Right atrium auricular region (tissue), 2 donors: ENCODE data around the gene SLC22A13. TPM values are rescaled to one million over a fixed set of nuclear protein-coding genes. Genes with fewer than 3 reads are reported as not detected.

Experiments used
- DNase-seq: peaks from one replicate; pipeline ENCODE4 v3.0.0-alpha.2; 2019; ENCODE audit warnings: low spot score
- H3K27ac ChIP-seq, 2 donors: fragments of 200-600 bp; sonication (generic); 1 replicate in 1 of 2; 2 replicates in 1 of 2; pipeline ENCODE4 v1.5.1; 2016 to 2019
- H3K27me3 ChIP-seq, 2 donors: fragments of 200-600 bp; sonication (generic); one replicate each; pipeline versions ENCODE4 v1.5.1 to v1.6.0; 2017 to 2019
- H3K36me3 ChIP-seq: fragments of 200-600 bp; sonication (generic); one replicate; pipeline ENCODE4 v1.5.1; 2016
- H3K4me1 ChIP-seq, 2 donors: fragments of 200-600 bp; sonication (generic); one replicate each; pipeline versions ENCODE4 v1.5.1 to v1.6.0; 2017 to 2019
- H3K4me3 ChIP-seq, 2 donors: fragments of 200-600 bp; sonication (generic); 1 replicate in 1 of 2; 2 replicates in 1 of 2; pipeline ENCODE4 v1.5.1; 2017 to 2019; ENCODE audit warnings: mild to moderate bottlenecking in 1 of 2, moderate library complexity in 1 of 2
- H3K9me3 ChIP-seq, 2 donors: fragments of 200-600 bp; sonication (generic); one replicate each; pipeline ENCODE4 v1.5.1; 2019
- CTCF ChIP-seq, 2 donors: fragments of 200-600 bp; sonication (generic); IDR thresholded peaks; one replicate each; pipeline ENCODE4 v1.5.1; 2019; ENCODE audit warnings: antibody characterized with exemption in 2 of 2
- total RNA-seq, 2 donors: library from RNA; depleted of rRNA; stranded (reverse); fragments of >200 nt; gene quantifications; one replicate each; pipeline ENCODE4 v1.1.0, GENCODE V29; 2016

SLC22A13 gene
- total RNA-seq, 2 donors from 2014 or later = not detected

- Histone ChIP-seq H3K9me3 (no peaks in the 10 kb centered on the region), H3K4me3 (no peak overlapping the region), H3K27me3 (no peaks in the 10 kb centered on the region), H3K4me1 (no peaks in the 10 kb centered on the region), H3K36me3 (no peaks in the 10 kb centered on the region), H3K27ac (no peak overlapping the region)
- DNase-seq = no peak
- no peak for TF ChIP-seq CTCF (IDR thresholded peaks at IDR 0.05)
These were observed 10.0 kb downstream of the SLC22A13 start for GRCh38 chr3:38275658-38276057.

- Histone ChIP-seq H3K27ac (no peak overlapping the region), H3K27me3 (no peaks in the 10 kb centered on the region), H3K36me3 (no peaks in the 10 kb centered on the region), H3K9me3 (no peaks in the 10 kb centered on the region), H3K4me3 (no peak overlapping the region), H3K4me1 (no peaks in the 10 kb centered on the region)
- no peak for TF ChIP-seq CTCF (IDR thresholded peaks at IDR 0.05)
- DNase-seq = no peak
These were observed 10.7 kb downstream of the SLC22A13 start for GRCh38 chr3:38276081-38276916.

- no peaks in the 10 kb centered on the region for H3K9me3 ChIP-seq
- no peaks in the 10 kb centered on the region for H3K4me1 ChIP-seq
- no peak overlapping the region for H3K27ac ChIP-seq
- no peak for TF ChIP-seq CTCF (IDR thresholded peaks at IDR 0.05)
- DNase-seq = no peak
- no peaks in the 10 kb centered on the region for H3K36me3 ChIP-seq
- H3K27me3 ChIP-seq = no peaks in the 10 kb centered on the region
- no peak overlapping the region for H3K4me3 ChIP-seq
These were observed 11.5 kb downstream of the SLC22A13 start for GRCh38 chr3:38276917-38277630.

GRCh38 chr3:38278841-38279240 lies 13.2 kb downstream of the SLC22A13 start:
- Histone ChIP-seq H3K9me3 (no peaks in the 10 kb centered on the region), H3K4me1 (no peaks in the 10 kb centered on the region), H3K4me3 (no peak overlapping the region), H3K27me3 (no peaks in the 10 kb centered on the region), H3K36me3 (no peaks in the 10 kb centered on the region), H3K27ac (no peak overlapping the region)
- TF ChIP-seq CTCF (IDR thresholded peaks at IDR 0.05) = no peak
- no peak for DNase-seq

GRCh38 chr3:38281895-38282686 lies 16.5 kb downstream of the SLC22A13 start, which contains the start of gene SLC22A14:
Gene SLC22A14, plus strand, starts transcription at chr3:38282294. Its CDS starts 23,733 bp downstream, at chr3:38306027.
- Histone ChIP-seq H3K27ac (no peak within 1 kb of the TSS), H3K36me3 (no peaks in the 10 kb centered on the region), H3K27me3 (no peaks in the 10 kb centered on the region), H3K4me1 (no peaks in the 10 kb centered on the region), H3K9me3 (no peaks in the 10 kb centered on the region), H3K4me3 (no peak within 1 kb of the TSS)
- DNase-seq = no peak
- no peak for TF ChIP-seq CTCF (IDR thresholded peaks at IDR 0.05)
